Measurements from ENCODE around the gene SS18L1. TPM values are rescaled to one million over a fixed set of nuclear protein-coding genes. Genes with fewer than 3 reads are reported as not detected.

The SS18L1 gene
- total RNA-seq, 1 experiment from 2014 or later = 29.0 TPM

DNA sequence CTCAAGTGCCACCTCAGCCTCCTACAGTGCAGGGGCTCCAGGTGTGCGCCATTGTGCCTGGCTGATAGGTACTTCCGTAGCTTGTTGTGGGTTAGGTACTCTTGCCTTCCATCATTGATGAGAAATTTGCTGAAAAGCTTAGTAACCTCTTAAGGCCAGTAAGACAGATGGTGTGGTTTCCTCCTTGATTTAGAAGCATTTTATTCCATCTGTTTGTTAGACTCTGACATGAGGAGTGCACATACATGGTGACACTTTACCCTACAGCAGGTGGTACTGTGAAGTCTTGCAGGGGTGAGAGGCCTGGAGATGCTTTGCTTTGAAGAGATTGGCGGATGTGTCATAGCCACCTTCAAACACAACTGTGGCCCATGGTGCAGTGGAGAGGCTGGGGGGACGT lies 24.5 kb downstream of the SS18L1 start:
- no peak for DNase-seq
- Histone ChIP-seq H3K4me3 (no peak overlapping the region), H2AFZ (no peak overlapping the region), H3F3A (ENCODE audit: insufficient read depth, low read depth) (peaks cover 4% of the 10 kb centered on the region), H3K36me3 (ENCODE audit: low read depth) (no peaks in the 10 kb centered on the region), H4K20me1 (ENCODE audit: insufficient read depth) (peaks cover under 1% of the 10 kb centered on the region; the same call in 1 of the 2 replicates), H3K27ac (no peak overlapping the region), H3K79me2 (ENCODE audit: low read depth) (no peaks in the 10 kb centered on the region), H3K4me2 (no peak overlapping the region), H3K9me2 (ENCODE audit: insufficient read depth) (no peaks in the 10 kb centered on the region), H3K4me1 (replicated peaks; ENCODE audit: insufficient read depth) (no peaks in the 10 kb centered on the region), H3K9me3 (ENCODE audit: insufficient read depth, low read depth) (no peaks in the 10 kb centered on the region), H3K27me3 (ENCODE audit: insufficient read depth, low read depth) (no peaks in the 10 kb centered on the region)
- intact Hi-C loops (cut with micrococcal nuclease; ENCODE audit: unreplicated experiment) = no loop called here
- CTCF ChIA-PET = no interaction called here
- POLR2A ChIA-PET (ENCODE audit: unreplicated experiment) = no interaction called here
- no peak for TF ChIP-seq EZH2 (IDR thresholded peaks at IDR 0.05; ENCODE audit: low read depth)
- TF ChIP-seq, protein P1, sequence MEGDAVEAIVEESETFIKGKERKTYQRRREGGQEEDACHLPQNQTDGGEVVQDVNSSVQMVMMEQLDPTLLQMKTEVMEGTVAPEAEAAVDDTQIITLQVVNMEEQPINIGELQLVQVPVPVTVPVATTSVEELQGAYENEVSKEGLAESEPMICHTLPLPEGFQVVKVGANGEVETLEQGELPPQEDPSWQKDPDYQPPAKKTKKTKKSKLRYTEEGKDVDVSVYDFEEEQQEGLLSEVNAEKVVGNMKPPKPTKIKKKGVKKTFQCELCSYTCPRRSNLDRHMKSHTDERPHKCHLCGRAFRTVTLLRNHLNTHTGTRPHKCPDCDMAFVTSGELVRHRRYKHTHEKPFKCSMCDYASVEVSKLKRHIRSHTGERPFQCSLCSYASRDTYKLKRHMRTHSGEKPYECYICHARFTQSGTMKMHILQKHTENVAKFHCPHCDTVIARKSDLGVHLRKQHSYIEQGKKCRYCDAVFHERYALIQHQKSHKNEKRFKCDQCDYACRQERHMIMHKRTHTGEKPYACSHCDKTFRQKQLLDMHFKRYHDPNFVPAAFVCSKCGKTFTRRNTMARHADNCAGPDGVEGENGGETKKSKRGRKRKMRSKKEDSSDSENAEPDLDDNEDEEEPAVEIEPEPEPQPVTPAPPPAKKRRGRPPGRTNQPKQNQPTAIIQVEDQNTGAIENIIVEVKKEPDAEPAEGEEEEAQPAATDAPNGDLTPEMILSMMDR (conservative IDR thresholded peaks at IDR 0.05) = no peak
- no TSS peak for BruUV-seq (replicated peaks)

- no peak overlapping the region for H2AFZ ChIP-seq
- BruUV-seq (replicated peaks) = no TSS peak
- TF ChIP-seq, protein P1 (conservative IDR thresholded peaks at IDR 0.05) = no peak
- no peak for TF ChIP-seq EZH2 (IDR thresholded peaks at IDR 0.05; ENCODE audit: low read depth)
- H4K20me1 ChIP-seq (ENCODE audit: insufficient read depth) = no peaks in the 10 kb centered on the region; the same call in 1 of the 2 replicates
- no peaks in the 10 kb centered on the region for H3K9me3 ChIP-seq (ENCODE audit: insufficient read depth, low read depth)
- ChIA-PET CTCF (no interaction called here), POLR2A (ENCODE audit: unreplicated experiment) (no interaction called here)
- DNase-seq = no peak
- no peaks in the 10 kb centered on the region for H3K36me3 ChIP-seq (ENCODE audit: low read depth)
- H3K27ac ChIP-seq = no peak overlapping the region
- no peaks in the 10 kb centered on the region for H3K4me1 ChIP-seq (replicated peaks; ENCODE audit: insufficient read depth)
- H3K4me2 ChIP-seq = no peak overlapping the region
- no peaks in the 10 kb centered on the region for H3K9me2 ChIP-seq (ENCODE audit: insufficient read depth)
- peaks cover 4% of the 10 kb centered on the region for H3F3A ChIP-seq (ENCODE audit: insufficient read depth, low read depth)
- intact Hi-C loops (cut with micrococcal nuclease; ENCODE audit: unreplicated experiment) = no loop called here
- H3K79me2 ChIP-seq (ENCODE audit: low read depth) = no peaks in the 10 kb centered on the region
- H3K27me3 ChIP-seq (ENCODE audit: insufficient read depth, low read depth) = no peaks in the 10 kb centered on the region
- H3K4me3 ChIP-seq = no peak overlapping the region
These were observed 25.4 kb downstream of the SS18L1 start for GRCh38 chr20:62168890-62169435.

GRCh38 chr20:62170536-62170935 lies 27.0 kb downstream of the SS18L1 start:
- POLR2A ChIA-PET (ENCODE audit: unreplicated experiment) = no interaction called here
- Histone ChIP-seq H3K27ac (no peak overlapping the region), H3K4me3 (no peak overlapping the region), H3K36me3 (ENCODE audit: low read depth) (no peaks in the 10 kb centered on the region), H3K4me2 (no peak overlapping the region), H2AFZ (no peak overlapping the region), H3K9me2 (ENCODE audit: insufficient read depth) (no peaks in the 10 kb centered on the region), H3K27me3 (ENCODE audit: insufficient read depth, low read depth) (no peaks in the 10 kb centered on the region), H3K4me1 (replicated peaks; ENCODE audit: insufficient read depth) (no peaks in the 10 kb centered on the region), H3K9me3 (ENCODE audit: insufficient read depth, low read depth) (no peaks in the 10 kb centered on the region), H4K20me1 (ENCODE audit: insufficient read depth) (no peaks in the 10 kb centered on the region; the same call in 1 of the 2 replicates), H3F3A (ENCODE audit: insufficient read depth, low read depth) (peaks cover 4% of the 10 kb centered on the region), H3K79me2 (ENCODE audit: low read depth) (no peaks in the 10 kb centered on the region)
- no TSS peak for BruUV-seq (replicated peaks)
- intact Hi-C loops (cut with micrococcal nuclease; ENCODE audit: unreplicated experiment) = no loop called here
- no peak for DNase-seq
- CTCF ChIA-PET = no interaction called here
- TF ChIP-seq, protein P1 (conservative IDR thresholded peaks at IDR 0.05) = no peak
- no peak for TF ChIP-seq EZH2 (IDR thresholded peaks at IDR 0.05; ENCODE audit: low read depth)
